ENCODE results near the gene NFAM1.

GRCh38 chr22:42397332-42398249 is 34.6 kb downstream of the NFAM1 start:
- no peak for TF ChIP-seq GABPA (IDR thresholded peaks at IDR 0.05; ENCODE audit: low read depth)
- TF ChIP-seq RFX5 (IDR thresholded peaks at IDR 0.05; ENCODE audit: low read length), result no peak
- no peak for TF ChIP-seq SMC3 (IDR thresholded peaks at IDR 0.05; ENCODE audit: low read depth, low read length)

Measured in SK-N-SH (cell line).